Sigmoid colon (tissue), 4 donors: ENCODE results near the gene FOXP1.

Experiments
- EP300 ChIP-seq, 4 donors: sonication (generic); formaldehyde crosslinking; IDR thresholded peaks; one replicate each; pipeline ENCODE4 v1.6.1; 2017; ENCODE audit warnings: antibody characterized with exemption in 4 of 4
- POLR2A ChIP-seq, 2 donors: fragments of 450-650 bp; IDR thresholded peaks; one replicate each; pipeline ENCODE4 v1.6.1; 2016; ENCODE audit warnings: antibody characterized with exemption in 2 of 2, mild to moderate bottlenecking in 2 of 2, moderate library complexity in 2 of 2
- POLR2AphosphoS5 ChIP-seq, 4 donors: sonication (generic); formaldehyde crosslinking; IDR thresholded peaks; one replicate each; pipeline ENCODE4 v1.6.1; 2017; ENCODE audit warnings: antibody characterized with exemption in 4 of 4
- TF ChIP-seq, protein P1 (sequence below), 4 experiments: fragments of 450-650 bp in 3 of 4; fragments of 200-600 bp in 1 of 4; IDR thresholded peaks; one replicate each; pipeline ENCODE4 v1.5.1; 2016 to 2019; ENCODE audit warnings: antibody characterized with exemption in 4 of 4, mild to moderate bottlenecking in 3 of 4, moderate library complexity in 2 of 4

DNA sequence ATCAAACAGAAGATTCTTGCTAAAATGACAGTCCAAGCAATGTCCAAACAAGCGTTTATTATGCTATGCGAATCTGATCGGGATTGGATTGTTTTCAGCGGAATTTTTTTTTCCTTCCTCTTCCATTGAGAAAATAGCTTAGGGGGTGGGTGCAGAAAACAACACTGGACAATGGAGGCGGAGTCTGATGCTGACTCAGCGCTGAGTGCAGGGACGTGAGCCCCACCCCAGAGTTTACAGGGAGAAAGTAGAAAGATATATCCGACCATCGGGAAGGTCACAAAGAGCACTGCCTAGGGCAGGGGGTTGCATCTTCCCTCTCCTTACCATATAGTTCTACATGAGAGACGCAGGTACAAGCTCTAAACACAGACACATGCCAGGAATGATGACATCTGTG lies 117.0 kb downstream of the FOXP1 start:
- TF ChIP-seq, protein P1, sequence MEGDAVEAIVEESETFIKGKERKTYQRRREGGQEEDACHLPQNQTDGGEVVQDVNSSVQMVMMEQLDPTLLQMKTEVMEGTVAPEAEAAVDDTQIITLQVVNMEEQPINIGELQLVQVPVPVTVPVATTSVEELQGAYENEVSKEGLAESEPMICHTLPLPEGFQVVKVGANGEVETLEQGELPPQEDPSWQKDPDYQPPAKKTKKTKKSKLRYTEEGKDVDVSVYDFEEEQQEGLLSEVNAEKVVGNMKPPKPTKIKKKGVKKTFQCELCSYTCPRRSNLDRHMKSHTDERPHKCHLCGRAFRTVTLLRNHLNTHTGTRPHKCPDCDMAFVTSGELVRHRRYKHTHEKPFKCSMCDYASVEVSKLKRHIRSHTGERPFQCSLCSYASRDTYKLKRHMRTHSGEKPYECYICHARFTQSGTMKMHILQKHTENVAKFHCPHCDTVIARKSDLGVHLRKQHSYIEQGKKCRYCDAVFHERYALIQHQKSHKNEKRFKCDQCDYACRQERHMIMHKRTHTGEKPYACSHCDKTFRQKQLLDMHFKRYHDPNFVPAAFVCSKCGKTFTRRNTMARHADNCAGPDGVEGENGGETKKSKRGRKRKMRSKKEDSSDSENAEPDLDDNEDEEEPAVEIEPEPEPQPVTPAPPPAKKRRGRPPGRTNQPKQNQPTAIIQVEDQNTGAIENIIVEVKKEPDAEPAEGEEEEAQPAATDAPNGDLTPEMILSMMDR (IDR thresholded peaks at IDR 0.05), result no peak
- TF ChIP-seq POLR2A (IDR thresholded peaks at IDR 0.05) (no peak), POLR2AphosphoS5 (IDR thresholded peaks at IDR 0.05) (no peak), EP300 (IDR thresholded peaks at IDR 0.05) (no peak)
